DND-41 (cell line): ENCODE data around the gene HPCAL1.

Experiments
- EZH2 ChIP-seq: IDR thresholded peaks from 3 replicates; pipeline ENCODE4 v1.6.1; 2012; ENCODE audit warnings: borderline replicate concordance, low read depth, mild to moderate bottlenecking, moderate library complexity, low read length, inconsistent platforms; ENCODE audit not compliant: severe bottlenecking
- TF ChIP-seq, protein P1 (sequence below): IDR thresholded peaks from 2 replicates; pipeline ENCODE4 v1.5.1; 2012; ENCODE audit warnings: borderline replicate concordance, low read length, moderate library complexity, mild to moderate bottlenecking; ENCODE audit not compliant: poor library complexity, severe bottlenecking; ENCODE audit errors: extremely low read depth

- TF ChIP-seq, protein P1, sequence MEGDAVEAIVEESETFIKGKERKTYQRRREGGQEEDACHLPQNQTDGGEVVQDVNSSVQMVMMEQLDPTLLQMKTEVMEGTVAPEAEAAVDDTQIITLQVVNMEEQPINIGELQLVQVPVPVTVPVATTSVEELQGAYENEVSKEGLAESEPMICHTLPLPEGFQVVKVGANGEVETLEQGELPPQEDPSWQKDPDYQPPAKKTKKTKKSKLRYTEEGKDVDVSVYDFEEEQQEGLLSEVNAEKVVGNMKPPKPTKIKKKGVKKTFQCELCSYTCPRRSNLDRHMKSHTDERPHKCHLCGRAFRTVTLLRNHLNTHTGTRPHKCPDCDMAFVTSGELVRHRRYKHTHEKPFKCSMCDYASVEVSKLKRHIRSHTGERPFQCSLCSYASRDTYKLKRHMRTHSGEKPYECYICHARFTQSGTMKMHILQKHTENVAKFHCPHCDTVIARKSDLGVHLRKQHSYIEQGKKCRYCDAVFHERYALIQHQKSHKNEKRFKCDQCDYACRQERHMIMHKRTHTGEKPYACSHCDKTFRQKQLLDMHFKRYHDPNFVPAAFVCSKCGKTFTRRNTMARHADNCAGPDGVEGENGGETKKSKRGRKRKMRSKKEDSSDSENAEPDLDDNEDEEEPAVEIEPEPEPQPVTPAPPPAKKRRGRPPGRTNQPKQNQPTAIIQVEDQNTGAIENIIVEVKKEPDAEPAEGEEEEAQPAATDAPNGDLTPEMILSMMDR: no peak
- TF ChIP-seq EZH2: no peak
Observed at GRCh38 chr2:10285556-10286198, 17.0 kb upstream of the HPCAL1 start.
